ENCODE data around the gene ERN1.

Gene ERN1

GRCh38 chr17:64111831-64112230, 18.1 kb downstream of the ERN1 start:
- no peak for DNase-seq (ENCODE audit: low read depth in 4 of 4, low spot score in 1 of 4)

- DNase-seq (ENCODE audit: low read depth in 4 of 4, low spot score in 1 of 4): no peak
Measured at GRCh38 chr17:64110379-64111152, 19.4 kb downstream of the ERN1 start.

GRCh38 chr17:64109400-64109799, 20.5 kb downstream of the ERN1 start:
- DNase-seq (ENCODE audit: low read depth in 4 of 4, low spot score in 1 of 4): no peak

- DNase-seq (ENCODE audit: low read depth in 4 of 4, low spot score in 1 of 4): no peak
Measured at GRCh38 chr17:64107500-64108236, 22.3 kb downstream of the ERN1 start.

GRCh38 chr17:64106918-64107317, 23.0 kb downstream of the ERN1 start:
- no peak for DNase-seq (ENCODE audit: low read depth in 4 of 4, low spot score in 1 of 4)

GRCh38 chr17:64103391-64104364, 26.3 kb downstream of the ERN1 start:
- no peak for DNase-seq (ENCODE audit: low read depth in 4 of 4, low spot score in 1 of 4)

GRCh38 chr17:64102627-64103390, 27.1 kb downstream of the ERN1 start:
- DNase-seq (ENCODE audit: low read depth in 4 of 4, low spot score in 1 of 4): no peak

- DNase-seq (ENCODE audit: low read depth in 4 of 4, low spot score in 1 of 4): no peak
Measured at GRCh38 chr17:64099543-64099942, 30.4 kb downstream of the ERN1 start.

- no peak for DNase-seq (ENCODE audit: low read depth in 4 of 4, low spot score in 1 of 4)
Measured at GRCh38 chr17:64097196-64097936, 32.6 kb downstream of the ERN1 start.

- DNase-seq (ENCODE audit: low read depth in 4 of 4, low spot score in 1 of 4): no peak
Measured at GRCh38 chr17:64096037-64096436, 33.9 kb downstream of the ERN1 start.

- no peak for DNase-seq (ENCODE audit: low read depth in 4 of 4, low spot score in 1 of 4)
Measured at GRCh38 chr17:64095144-64095882, 34.6 kb downstream of the ERN1 start.

GRCh38 chr17:64094412-64094811, 35.5 kb downstream of the ERN1 start:
- no peak for DNase-seq (ENCODE audit: low read depth in 4 of 4, low spot score in 1 of 4)

GRCh38 chr17:64092952-64093451, 36.9 kb downstream of the ERN1 start:
- DNase-seq (ENCODE audit: low read depth in 4 of 4, low spot score in 1 of 4): no peak

- DNase-seq (ENCODE audit: low read depth in 4 of 4, low spot score in 1 of 4): no peak
Measured at GRCh38 chr17:64092113-64092512, 37.8 kb downstream of the ERN1 start.

- no peak for DNase-seq (ENCODE audit: low read depth in 4 of 4, low spot score in 1 of 4)
Measured at GRCh38 chr17:64091571-64091970, 38.4 kb downstream of the ERN1 start.

- no peak for DNase-seq (ENCODE audit: low read depth in 4 of 4, low spot score in 1 of 4)
Measured at GRCh38 chr17:64091116-64091515, 38.8 kb downstream of the ERN1 start.

- no peak for DNase-seq (ENCODE audit: low read depth in 4 of 4, low spot score in 1 of 4)
Measured at GRCh38 chr17:64090144-64090543, 39.8 kb downstream of the ERN1 start.

- no peak for DNase-seq (ENCODE audit: low read depth in 4 of 4, low spot score in 1 of 4)
Measured at GRCh38 chr17:64087252-64088005, 42.5 kb downstream of the ERN1 start.
